GM23248 (cell line): ENCODE results near the gene TMEM72. TPM values are rescaled to one million over a fixed set of nuclear protein-coding genes. Genes with fewer than 3 reads are reported as not detected.

ENCODE experiments used
- DNase-seq: peaks from one replicate; pipeline ENCODE4 v3.0.0-alpha.2; 2015
- H2AFZ ChIP-seq: fragments of 200-600 bp; sonication (generic); 2 replicates; pipeline ENCODE4 v1.6.1; 2016; ENCODE audit warnings: antibody characterized with exemption
- H3F3A ChIP-seq: fragments of 200-600 bp; sonication (generic); 2 replicates; pipeline ENCODE4 v1.6.1; 2016; ENCODE audit warnings: mild to moderate bottlenecking, antibody characterized with exemption, mixed run types; ENCODE audit not compliant: insufficient read depth
- H3K27ac ChIP-seq: fragments of 200-600 bp; sonication (generic); 2 replicates; pipeline ENCODE4 v1.5.1; 2016; ENCODE audit warnings: mild to moderate bottlenecking
- H3K27me3 ChIP-seq: fragments of 200-600 bp; sonication (generic); replicated peaks from 2 replicates; pipeline ENCODE4 v1.6.1; 2016; ENCODE audit warnings: mild to moderate bottlenecking; ENCODE audit not compliant: insufficient read depth
- H3K36me3 ChIP-seq: fragments of 200-600 bp; sonication (generic); 2 replicates; pipeline ENCODE4 v1.6.1; 2016; ENCODE audit warnings: low read depth, mild to moderate bottlenecking
- H3K4me1 ChIP-seq: fragments of 200-600 bp; sonication (generic); 2 replicates; pipeline ENCODE4 v1.6.1; 2016; ENCODE audit warnings: mild to moderate bottlenecking; ENCODE audit not compliant: insufficient read depth
- H3K4me2 ChIP-seq: fragments of 200-600 bp; sonication (generic); one replicate; pipeline ENCODE4 v1.6.1; 2016; ENCODE audit warnings: mild to moderate bottlenecking; ENCODE audit not compliant: unreplicated experiment
- H3K4me3 ChIP-seq: fragments of 200-600 bp; sonication (generic); 2 replicates; pipeline ENCODE4 v1.5.1; 2016; ENCODE audit warnings: mild to moderate bottlenecking
- H3K79me2 ChIP-seq: fragments of 200-600 bp; sonication (generic); 2 replicates; pipeline ENCODE4 v1.6.1; 2016; ENCODE audit warnings: mild to moderate bottlenecking; ENCODE audit not compliant: insufficient read depth
- H3K9ac ChIP-seq: fragments of 200-600 bp; sonication (generic); 2 replicates; pipeline ENCODE4 v1.6.1; 2016; ENCODE audit warnings: mild to moderate bottlenecking
- H3K9me2 ChIP-seq: fragments of 200-600 bp; sonication (generic); 2 replicates; pipeline ENCODE4 v1.6.1; 2016; ENCODE audit warnings: mixed run types, mild to moderate bottlenecking, moderate library complexity; ENCODE audit not compliant: insufficient read depth
- H3K9me3 ChIP-seq: fragments of 200-600 bp; sonication (generic); one replicate; pipeline ENCODE4 v1.6.1; 2017; ENCODE audit warnings: low read depth
- H4K20me1 ChIP-seq: fragments of 200-600 bp; sonication (generic); 2 replicates; pipeline ENCODE4 v1.6.0; 2016; ENCODE audit not compliant: insufficient read depth
- EZH2 ChIP-seq: fragments of 200-600 bp; sonication (generic); IDR thresholded peaks from 2 replicates; pipeline ENCODE4 v1.6.1; 2018; ENCODE audit warnings: antibody characterized with exemption, mild to moderate bottlenecking; ENCODE audit not compliant: insufficient read depth, poor library complexity, severe bottlenecking
- EZH2phosphoT487 ChIP-seq: fragments of 200-600 bp; sonication (generic); IDR thresholded peaks from 2 replicates; pipeline ENCODE4 v1.6.1; 2018; ENCODE audit warnings: antibody characterized with exemption, moderate library complexity, mild to moderate bottlenecking, low read depth; ENCODE audit not compliant: insufficient read depth
- WGBS, 2 experiments: methylation state at CpG; one replicate each; pipeline ENCODE4 v1.1.6; 2015 to 2017; ENCODE audit warnings: low lambda C conversion rate in 2 of 2, low coverage in 1 of 2; ENCODE audit errors: missing lambda C conversion rate in 2 of 2; 5-methylcytosine and 5-hydroxymethylcytosine counted together
- in situ Hi-C: fragments of 300-500 bp; cut with MboI; formaldehyde crosslinking; loops from 2 replicates; pipeline ENCODE4 v1.15.0; 2020
- polyA plus RNA-seq: library from polyadenylated mRNA; unstranded; fragments of >200 nt; fragmentation: Nextera tagmentation; extraction: Ambion mirVana; gene quantifications from 2 replicates; pipeline ENCODE4 v1.2.1, GENCODE V29; 2016
- total RNA-seq: library from RNA; depleted of rRNA; stranded (reverse); fragments of >200 nt; shearing (Covaris generic); gene quantifications from 2 replicates; pipeline ENCODE4 v1.2.3, GENCODE V29; 2014

The TMEM72 gene
- total and polyA plus RNA-seq, 2 experiments from 2014 or later, result not detected

DNA sequence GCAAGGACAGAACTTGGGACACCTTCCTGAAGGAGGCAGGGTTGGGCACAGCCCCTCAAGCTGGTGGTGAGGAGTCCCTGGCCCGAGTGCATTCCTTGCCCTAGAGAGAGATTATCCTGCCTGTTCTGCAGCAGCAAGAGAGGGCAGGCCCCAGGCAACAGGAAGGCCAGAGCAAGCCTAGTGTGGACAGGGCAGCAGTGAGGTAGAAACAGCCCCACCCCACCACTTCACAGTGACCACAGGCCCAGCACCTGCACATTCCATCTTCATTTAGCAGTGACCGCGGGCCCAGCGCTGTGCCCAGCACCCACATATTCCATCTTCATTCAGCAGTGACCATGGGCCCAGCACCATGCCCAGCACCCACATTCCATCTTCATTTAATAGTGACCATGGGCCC, 16.4 kb upstream of the TMEM72 start:
- Histone ChIP-seq H3K4me2 (no peak overlapping the region), H2AFZ (no peak overlapping the region), H3K9me2 (no peaks in the 10 kb centered on the region), H3F3A (no peaks in the 10 kb centered on the region), H3K9ac (no peak overlapping the region), H3K4me1 (no peaks in the 10 kb centered on the region), H3K9me3 (no peaks in the 10 kb centered on the region), H3K27me3 (no peaks in the 10 kb centered on the region; the same call in 1 of the 2 replicates), H3K36me3 (no peaks in the 10 kb centered on the region), H4K20me1 (no peaks in the 10 kb centered on the region), H3K27ac (no peak overlapping the region), H3K79me2 (no peaks in the 10 kb centered on the region), H3K4me3 (no peak overlapping the region)
- WGBS, 2 experiments, result 72 to 78% methylated on average over 4 of the region's 4 CpGs
- no peak for DNase-seq
- TF ChIP-seq EZH2phosphoT487 (no peak), EZH2 (no peak)
- in situ Hi-C loops, result no loop called here

DNA sequence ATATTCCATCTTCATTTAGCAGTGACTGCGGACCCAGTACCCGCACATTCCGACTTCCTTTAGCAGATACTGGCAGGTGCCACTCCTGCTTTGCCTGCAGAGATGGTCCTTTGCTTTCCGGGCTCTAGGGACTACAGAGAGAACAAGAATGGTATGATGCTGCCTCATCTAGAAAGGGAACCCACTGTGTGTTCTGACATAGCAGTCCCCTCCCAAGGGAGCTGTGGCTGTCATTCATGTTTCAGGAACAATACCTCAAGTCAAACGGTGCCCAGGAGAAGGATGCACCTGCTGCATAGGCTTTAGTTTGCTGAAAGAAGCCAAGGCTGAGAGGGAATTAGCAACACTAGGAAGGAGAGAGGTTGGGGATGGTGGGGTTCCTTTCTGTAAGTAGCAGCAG, 15.9 kb upstream of the TMEM72 start:
- no peak for TF ChIP-seq EZH2phosphoT487
- TF ChIP-seq EZH2, result no peak
- no peak for DNase-seq
- no peak overlapping the region for H3K27ac ChIP-seq
- no peaks in the 10 kb centered on the region for H4K20me1 ChIP-seq
- H3K4me3 ChIP-seq, result no peak overlapping the region
- WGBS, 2 experiments, result 84 to 85% methylated on average over 5 of the region's 5 CpGs
- H3K79me2 ChIP-seq, result no peaks in the 10 kb centered on the region
- H3K9me2 ChIP-seq, result no peaks in the 10 kb centered on the region
- no peaks in the 10 kb centered on the region for H3K4me1 ChIP-seq
- in situ Hi-C loops, result no loop called here
- H3K36me3 ChIP-seq, result no peaks in the 10 kb centered on the region
- H2AFZ ChIP-seq, result no peak overlapping the region
- H3K9me3 ChIP-seq, result no peaks in the 10 kb centered on the region
- no peaks in the 10 kb centered on the region; the same call in 1 of the 2 replicates for H3K27me3 ChIP-seq
- H3F3A ChIP-seq, result no peaks in the 10 kb centered on the region
- H3K9ac ChIP-seq, result no peak overlapping the region
- H3K4me2 ChIP-seq, result no peak overlapping the region

DNA sequence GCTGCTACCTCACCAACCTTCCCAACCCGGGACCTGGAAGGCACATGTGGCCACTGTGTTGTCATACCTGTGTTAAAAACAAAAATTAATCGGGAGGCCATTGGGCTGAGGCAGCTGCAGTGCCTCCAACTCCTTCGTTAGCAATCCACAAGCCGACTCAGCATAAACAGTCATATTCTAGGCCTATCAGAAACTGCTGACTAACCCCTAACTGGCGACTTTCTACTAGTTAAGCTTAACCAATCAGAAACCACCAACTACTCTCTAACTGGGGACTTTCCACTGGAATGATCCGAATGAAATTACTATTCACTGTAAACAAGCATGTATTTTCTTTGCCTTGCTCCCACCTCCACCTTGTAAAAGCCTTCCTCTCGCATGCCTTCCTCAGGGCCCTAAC, 14.1 kb upstream of the TMEM72 start:
- Histone ChIP-seq H3K9me2 (no peaks in the 10 kb centered on the region), H3K36me3 (no peaks in the 10 kb centered on the region), H3F3A (no peaks in the 10 kb centered on the region), H3K27ac (no peak overlapping the region), H3K9ac (no peak overlapping the region), H3K4me1 (no peaks in the 10 kb centered on the region), H3K4me2 (no peak overlapping the region), H3K4me3 (no peak overlapping the region), H3K79me2 (no peaks in the 10 kb centered on the region), H3K9me3 (no peaks in the 10 kb centered on the region), H2AFZ (no peak overlapping the region), H3K27me3 (peaks cover 10% of the 10 kb centered on the region), H4K20me1 (no peaks in the 10 kb centered on the region)
- TF ChIP-seq EZH2phosphoT487 (no peak), EZH2 (no peak)
- no peak for DNase-seq
- in situ Hi-C loops, result no loop called here
- WGBS, 2 experiments, result 63 to 68% methylated on average over 7 of the region's 7 CpGs

DNA sequence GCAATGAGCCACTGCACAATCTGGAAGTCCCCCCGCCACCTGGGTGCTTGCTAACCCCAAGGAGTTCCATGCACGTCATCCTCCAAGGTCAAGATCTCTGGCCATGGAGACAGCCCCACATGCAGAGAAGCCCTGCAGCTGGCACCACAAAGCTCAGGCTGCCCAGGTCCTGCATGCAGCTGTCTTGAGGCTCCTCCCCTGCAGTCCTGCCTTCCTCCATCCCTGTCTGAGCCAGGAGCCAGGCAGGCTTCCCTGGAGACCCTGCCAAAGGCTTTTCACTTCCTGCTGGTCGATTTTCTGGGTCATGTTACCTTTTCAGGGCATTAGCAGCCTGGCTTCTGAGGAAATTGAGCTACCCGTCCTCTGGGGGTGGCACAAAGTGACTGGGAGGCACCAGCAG, 12.5 kb upstream of the TMEM72 start:
- peaks cover 10% of the 10 kb centered on the region for H3K27me3 ChIP-seq
- H3F3A ChIP-seq, result no peaks in the 10 kb centered on the region
- no peak for TF ChIP-seq EZH2phosphoT487
- TF ChIP-seq EZH2, result no peak
- H4K20me1 ChIP-seq, result no peaks in the 10 kb centered on the region
- no peaks in the 10 kb centered on the region for H3K79me2 ChIP-seq
- WGBS, 2 experiments, result 46 to 48% methylated on average over 4 of the region's 4 CpGs
- H3K36me3 ChIP-seq, result no peaks in the 10 kb centered on the region
- H3K9ac ChIP-seq, result no peak overlapping the region
- in situ Hi-C loops, result no loop called here
- H3K4me3 ChIP-seq, result no peak overlapping the region
- no peak overlapping the region for H2AFZ ChIP-seq
- DNase-seq, result no peak
- no peaks in the 10 kb centered on the region for H3K9me3 ChIP-seq
- no peak overlapping the region for H3K4me2 ChIP-seq
- no peaks in the 10 kb centered on the region for H3K9me2 ChIP-seq
- no peak overlapping the region for H3K27ac ChIP-seq
- H3K4me1 ChIP-seq, result no peaks in the 10 kb centered on the region
